ENCODE data around the gene NFATC2.

DNA sequence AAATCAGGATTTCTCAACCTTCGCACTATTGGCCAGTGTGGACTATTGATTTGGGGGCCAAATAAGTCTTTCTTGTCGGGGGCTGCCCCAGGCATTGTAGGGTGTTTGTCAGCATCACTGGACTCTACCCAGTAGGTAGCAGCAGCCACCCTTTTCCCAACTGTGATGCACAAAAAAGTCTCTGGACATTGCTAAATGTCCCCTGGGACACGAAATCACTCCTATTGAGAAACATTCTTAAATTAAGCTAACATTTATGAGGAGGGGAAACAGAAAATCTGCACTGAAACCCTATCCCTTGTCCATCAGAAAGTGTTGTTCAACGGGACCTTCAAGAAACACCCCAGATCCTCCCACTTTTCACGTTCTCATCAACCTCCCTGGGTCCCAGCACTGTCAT is 54.2 kb downstream of the NFATC2 start:
- TF ChIP-seq CTCF (IDR thresholded peaks at IDR 0.05; ENCODE audit: poor library complexity): no peak
- TF ChIP-seq EZH2 (IDR thresholded peaks at IDR 0.05; ENCODE audit: borderline replicate concordance): no peak
